Body of pancreas (tissue), 4 donors: ENCODE results near the gene MROH7.

Source experiments
- CTCF ChIP-seq, 7 experiments: fragments of 450-650 bp in 4 of 7; fragments of 200-600 bp in 3 of 7; sonication (generic) in 3 of 7; IDR thresholded peaks; one replicate each; pipeline ENCODE4 v1.5.1; 2016 to 2019; ENCODE audit warnings: antibody characterized with exemption in 7 of 7
- POLR2A ChIP-seq, 3 donors: fragments of 450-650 bp; IDR thresholded peaks; one replicate each; pipeline ENCODE4 v1.6.1; 2016; ENCODE audit warnings: antibody characterized with exemption in 3 of 3, mild to moderate bottlenecking in 2 of 3

GRCh38 chr1:54614024-54614423 is 27.6 kb upstream of the MROH7 start:
- TF ChIP-seq CTCF (IDR thresholded peaks at IDR 0.05) (no peak), POLR2A (IDR thresholded peaks at IDR 0.05) (no peak)
